T-helper 1 cell treated with Interleukin-12 subunit alpha and Interleukin-12 subunit beta and Interleukin-4 antibody, amounts not matched to agents 30 ng/mL and 1 ng/mL, for 36 hours (primary cell): ENCODE results near the gene CNOT2. TPM values are rescaled to one million over a fixed set of nuclear protein-coding genes. Genes with fewer than 3 reads are reported as not detected.
"Not testable (repeated sequence)": the region's sequence is repeated elsewhere in the genome, so short reads cannot be mapped to it uniquely, and the experiment has no call there.

ENCODE experiments used
- intact Hi-C: fragments of 100-400 bp; cut with micrococcal nuclease; formaldehyde crosslinking; loops from one replicate; pipeline ENCODE4 v1.15.1; 2024
- total RNA-seq: library from RNA; stranded (reverse); gene quantifications from 2 replicates; pipeline ENCODE4 v1.2.3, GENCODE V29; 2022

CNOT2 gene
- total RNA-seq, 1 donor from 2014 or later, result 81.5 TPM

GRCh38 chr12:70359458-70360197, 116.4 kb downstream of the CNOT2 start:
- intact Hi-C loops, result loop anchor here (5.0 to 10.0 kb wide), 2 partner anchors 455 to 1537 kb away; no protein-coding TSS in a partner anchor

DNA sequence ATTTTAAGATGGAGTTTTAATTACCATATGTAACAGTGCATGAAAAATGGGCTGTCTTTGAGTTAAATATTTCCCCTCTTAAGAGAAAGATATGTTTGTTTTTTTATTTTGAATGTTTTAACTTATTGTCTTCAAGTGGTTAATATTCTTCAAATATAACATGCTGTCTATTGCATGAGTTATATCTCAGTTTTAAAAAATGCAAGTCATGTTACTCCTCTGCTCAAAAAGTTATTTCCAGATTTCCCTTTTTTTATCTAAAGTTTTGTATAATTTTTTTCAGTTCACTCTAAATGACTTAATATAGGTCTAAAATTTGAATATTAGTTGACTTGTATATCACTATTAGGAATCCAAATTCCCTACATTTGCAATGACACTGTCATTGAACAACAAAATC, 117.0 kb downstream of the CNOT2 start:
- intact Hi-C loops, result loop anchor here (10.0 kb wide), 1 partner anchor 455 kb away; no protein-coding TSS in a partner anchor

GRCh38 chr12:70364695-70365397, 121.6 kb downstream of the CNOT2 start:
- intact Hi-C loops, result loop anchor here (5.0 to 10.0 kb wide), 4 partner anchors 212 to 1297 kb away; partner anchors contain the start of genes THAP2 and ZFC3H1

DNA sequence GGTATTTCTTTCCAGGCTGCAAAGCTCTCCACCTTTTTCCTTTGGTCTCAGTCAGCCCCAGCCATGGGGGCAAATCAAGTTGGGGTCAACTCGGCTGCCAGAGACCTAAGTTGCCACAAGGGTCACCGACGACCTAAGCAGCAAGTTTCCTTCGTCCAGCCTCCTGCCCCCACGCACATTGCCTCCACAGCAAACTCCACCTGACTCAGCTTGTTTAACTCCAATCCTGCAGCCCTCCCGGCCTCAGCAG, 122.1 kb downstream of the CNOT2 start:
- intact Hi-C loops, result loop anchor here (5.0 to 10.0 kb wide), 4 partner anchors 212 to 1297 kb away; partner anchors contain the start of genes THAP2 and ZFC3H1

DNA sequence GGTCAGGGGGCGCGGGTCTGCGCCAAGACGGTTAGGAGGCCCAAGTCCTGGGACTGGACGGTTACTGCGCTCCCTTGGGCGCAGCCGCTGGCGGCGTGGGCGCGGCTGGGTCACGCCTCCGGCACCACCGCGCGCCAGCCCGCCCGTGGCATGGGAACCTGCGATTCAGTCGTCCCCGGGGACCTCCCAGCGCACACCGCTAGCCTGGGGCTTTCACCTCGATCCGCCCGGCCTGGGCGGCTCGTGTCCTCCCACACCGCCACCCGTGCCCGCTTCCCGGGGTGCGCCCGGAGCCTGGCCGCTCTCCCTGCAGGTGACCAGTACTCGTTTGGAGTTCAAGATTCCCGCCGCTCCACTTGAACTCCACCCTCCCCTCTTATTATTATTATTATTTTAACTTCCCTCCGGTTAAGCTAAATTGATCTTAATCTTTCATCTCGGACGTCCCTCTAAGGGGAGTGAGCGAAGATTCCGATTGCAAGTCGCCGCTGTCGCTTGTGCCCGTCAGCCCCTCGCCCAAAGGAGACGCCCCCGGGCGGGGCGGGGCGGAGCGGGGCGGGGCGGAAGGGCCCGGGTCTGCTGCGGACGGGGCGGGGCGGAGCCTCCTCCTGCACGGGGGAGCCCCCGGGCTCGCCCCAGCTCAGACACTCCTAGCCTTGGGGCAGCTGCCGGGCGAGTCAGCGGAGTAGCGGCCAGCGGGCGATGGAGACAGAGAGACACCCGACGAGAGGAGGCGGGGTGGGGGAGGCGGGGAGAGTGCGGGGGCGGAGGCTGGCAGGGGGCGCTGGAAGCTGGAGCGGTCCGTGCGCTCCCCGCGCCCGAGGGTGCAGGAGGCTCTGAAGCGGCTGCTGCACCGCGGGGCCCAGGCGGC, 122.7 kb downstream of the CNOT2 start, which contains the start of gene KCNMB4:
KCNMB4 (plus strand) TSS at position 643 of the 871 bp plus-strand sequence. CDS start 445 bp downstream, outside the sequence.
- intact Hi-C loops, result loop anchor here (1.0 to 10.0 kb wide), 11 partner anchors 61 to 1296 kb away; partner anchors contain the start of genes CCT2, CNOT2, CPSF6 and THAP2

DNA sequence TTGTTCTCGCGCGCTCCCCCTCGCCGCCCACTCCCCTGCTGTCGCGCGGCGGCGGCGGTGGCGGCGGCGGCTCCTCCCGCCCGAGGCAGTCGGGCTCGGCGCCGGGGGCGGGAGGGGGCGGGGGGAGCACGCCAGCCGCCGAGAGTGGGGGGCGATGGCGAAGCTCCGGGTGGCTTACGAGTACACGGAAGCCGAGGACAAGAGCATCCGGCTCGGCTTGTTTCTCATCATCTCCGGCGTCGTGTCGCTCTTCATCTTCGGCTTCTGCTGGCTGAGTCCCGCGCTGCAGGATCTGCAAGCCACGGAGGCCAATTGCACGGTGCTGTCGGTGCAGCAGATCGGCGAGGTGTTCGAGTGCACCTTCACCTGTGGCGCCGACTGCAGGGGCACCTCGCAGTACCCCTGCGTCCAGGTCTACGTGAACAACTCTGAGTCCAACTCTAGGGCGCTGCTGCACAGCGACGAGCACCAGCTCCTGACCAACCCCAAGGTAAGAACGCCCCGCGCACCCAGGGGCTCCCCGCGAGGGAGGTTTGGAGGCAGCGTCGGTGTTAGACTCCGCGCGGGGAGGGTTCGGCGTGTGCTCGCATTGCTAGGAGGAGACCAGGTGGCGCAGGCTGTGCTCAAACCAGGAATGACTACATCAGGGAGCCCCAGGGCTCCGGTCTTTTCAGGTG, 123.5 kb downstream of the CNOT2 start:
- intact Hi-C loops, result loop anchor here (1.0 to 10.0 kb wide), 11 partner anchors 62 to 1296 kb away; partner anchors contain the start of genes CCT2, CNOT2, CPSF6 and THAP2

- intact Hi-C loops, result loop anchor here (2.0 to 10.0 kb wide), 7 partner anchors 63 to 1295 kb away; partner anchors contain the start of genes THAP2 and ZFC3H1
Observed at GRCh38 chr12:70367258-70368141, 124.3 kb downstream of the CNOT2 start.

DNA sequence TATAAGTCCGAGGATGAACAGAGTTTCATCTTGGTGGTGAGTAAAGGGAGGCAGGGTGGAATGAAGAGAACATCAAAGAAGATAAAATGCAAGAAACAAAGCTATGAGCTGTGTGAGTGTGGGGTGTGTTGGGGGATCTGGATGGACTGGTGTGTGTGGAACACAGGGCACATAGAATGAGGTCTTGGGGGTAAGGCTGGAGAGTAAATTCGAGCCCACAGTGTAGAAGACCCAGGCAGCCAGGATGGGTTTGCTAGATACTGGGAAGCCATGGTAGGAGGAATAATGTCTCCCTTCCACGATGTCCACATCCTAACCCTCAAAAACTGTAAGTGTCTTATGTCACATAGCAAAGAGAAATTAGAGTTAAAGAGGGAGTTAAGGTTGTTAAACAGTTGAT, 129.6 kb downstream of the CNOT2 start:
- intact Hi-C loops, result no loop called here

GRCh38 chr12:70379846-70380245, 136.6 kb downstream of the CNOT2 start:
- intact Hi-C loops, result no loop called here

- intact Hi-C loops, result no loop called here
Observed at GRCh38 chr12:70383484-70383883, 140.3 kb downstream of the CNOT2 start.

GRCh38 chr12:70383886-70384285, 140.7 kb downstream of the CNOT2 start:
- intact Hi-C loops, result no loop called here

GRCh38 chr12:70386771-70387170, 143.5 kb downstream of the CNOT2 start:
- intact Hi-C loops, result no loop called here

DNA sequence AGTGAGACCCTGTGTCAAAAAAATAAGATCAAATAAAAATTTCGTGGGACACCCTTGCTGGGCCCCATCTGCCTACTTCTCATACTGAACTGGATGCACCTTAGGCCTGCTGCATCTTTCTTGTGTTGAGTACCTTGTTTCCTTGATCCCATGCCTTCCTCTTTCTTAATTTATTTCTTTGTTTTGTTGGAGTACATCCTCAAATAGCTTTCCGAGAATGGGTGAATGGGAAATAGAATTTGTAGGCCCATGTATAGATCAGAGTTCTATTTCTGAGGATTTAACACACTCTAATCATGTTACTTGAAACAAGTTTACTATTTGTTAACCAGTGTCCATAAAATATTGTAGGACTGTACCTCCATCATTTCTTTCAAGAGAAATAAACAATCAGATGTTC, 146.4 kb downstream of the CNOT2 start:
- intact Hi-C loops, result no loop called here

DNA sequence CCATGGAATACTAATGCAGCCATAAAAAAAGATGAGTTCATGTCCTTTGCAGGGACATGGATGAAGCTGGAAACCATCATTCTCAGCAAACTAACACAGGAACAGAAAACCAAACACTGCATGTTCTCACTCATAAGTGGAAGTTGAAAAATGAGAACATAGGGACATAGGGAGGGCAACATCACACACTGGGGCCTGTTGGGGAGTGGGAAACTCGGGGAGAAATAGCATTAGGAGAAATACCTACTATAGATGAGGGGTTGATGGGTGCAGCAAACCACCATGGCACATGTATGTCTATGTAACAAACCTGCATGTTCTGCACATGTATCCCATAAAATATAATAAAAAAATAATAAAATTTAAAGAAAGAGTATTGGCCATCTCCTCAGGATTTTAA, 149.4 kb downstream of the CNOT2 start:
- intact Hi-C loops, result not testable (repeated sequence)

DNA sequence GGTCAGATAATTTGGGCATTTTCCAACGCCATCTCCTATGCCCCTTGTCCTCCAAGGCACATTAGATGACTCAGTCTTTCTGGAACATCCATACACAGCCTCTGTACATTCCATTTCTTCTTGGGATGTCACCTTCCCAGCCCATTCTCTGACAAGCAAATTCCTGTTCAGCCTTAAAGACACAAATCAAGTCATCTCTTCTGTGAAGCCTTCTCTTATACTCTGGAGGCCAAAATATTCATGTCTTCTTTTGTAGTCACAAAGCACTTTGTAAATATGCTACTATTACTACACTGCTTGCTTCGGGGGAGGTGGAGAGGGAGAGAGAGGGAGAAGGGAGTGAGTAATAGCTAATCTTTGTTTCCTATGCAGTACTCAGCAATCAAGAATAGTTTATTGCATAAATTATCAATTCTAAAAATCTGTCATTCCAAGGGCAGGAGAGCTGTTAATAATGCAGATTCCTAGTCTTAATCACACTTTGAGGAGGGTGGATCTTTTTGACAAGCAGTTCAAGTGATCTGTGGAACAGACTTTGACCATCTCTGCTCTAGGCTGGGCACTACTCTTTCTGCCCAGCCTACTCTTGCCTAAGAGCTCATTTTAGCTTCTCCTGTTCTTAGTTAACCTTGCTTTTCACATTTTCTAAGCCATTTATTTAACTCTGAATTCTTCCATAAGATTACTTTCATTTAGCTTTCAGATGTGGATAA, 150.7 kb downstream of the CNOT2 start:
- intact Hi-C loops, result no loop called here

- intact Hi-C loops, result no loop called here
Observed at GRCh38 chr12:70398002-70398401, 154.8 kb downstream of the CNOT2 start.

DNA sequence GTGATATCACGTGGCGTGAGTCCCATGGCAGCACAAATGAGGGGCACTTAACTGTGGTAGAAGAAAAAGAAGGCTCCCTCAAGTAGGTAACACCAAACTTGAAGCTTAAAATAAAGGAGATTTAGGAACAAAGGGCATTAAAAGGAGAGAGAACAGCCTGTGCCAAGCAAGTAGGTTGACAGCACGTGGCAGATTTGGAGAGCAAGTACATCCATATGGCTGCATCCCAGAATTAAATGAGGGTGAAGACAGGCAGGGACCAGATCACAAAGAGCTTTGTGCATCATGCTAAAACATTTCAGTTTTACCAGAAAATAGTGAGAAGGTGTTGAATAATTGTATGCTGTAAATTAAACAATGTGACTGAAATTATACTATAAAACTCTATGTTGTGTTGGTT, 155.6 kb downstream of the CNOT2 start:
- intact Hi-C loops, result no loop called here

GRCh38 chr12:70399311-70399710, 156.1 kb downstream of the CNOT2 start:
- intact Hi-C loops, result no loop called here

- intact Hi-C loops, result no loop called here
Observed at GRCh38 chr12:70400124-70400523, 156.9 kb downstream of the CNOT2 start.
